Activated naive CD4-positive, alpha-beta T cell treated with anti-CD3 and anti-CD28 coated beads for 36 hours (primary cell): ENCODE data around the gene CT45A6. TPM values are rescaled to one million over a fixed set of nuclear protein-coding genes. Genes with fewer than 3 reads are reported as not detected.
"Not testable (repeated sequence)": the region's sequence is repeated elsewhere in the genome, so short reads cannot be mapped to it uniquely, and the experiment has no call there.

ENCODE experiments used
- CTCF ChIA-PET: fragments of 350-600 bp; sonication (Branson Sonifier 250); formaldehyde crosslinking; loops from one replicate; lab custom pipeline; 2021; ENCODE audit warnings: antibody characterized with exemption; lab: Charles Lee
- DNase-seq: peaks from one replicate; pipeline ENCODE4 v3.0.0-alpha.2; 2020
- H3K27ac Mint-ChIP-seq: one replicate; pipeline ENCODE4 v1.8.0; 2021; ENCODE audit warnings: mild to moderate bottlenecking, mixed read lengths
- H3K27me3 Mint-ChIP-seq: one replicate; pipeline ENCODE4 v1.8.0; 2021; ENCODE audit warnings: low read depth, mixed read lengths
- H3K36me3 Mint-ChIP-seq: one replicate; pipeline ENCODE4 v1.8.0; 2021; ENCODE audit warnings: low read depth, mixed read lengths
- H3K4me1 Mint-ChIP-seq: one replicate; pipeline ENCODE4 v1.8.0; 2021; ENCODE audit warnings: low read depth, mixed read lengths
- H3K4me3 Mint-ChIP-seq: one replicate; pipeline ENCODE4 v1.8.0; 2021; ENCODE audit warnings: mild to moderate bottlenecking, moderate library complexity, mixed read lengths
- H3K9me3 Mint-ChIP-seq: one replicate; pipeline ENCODE4 v1.8.0; 2021; ENCODE audit warnings: mixed read lengths
- intact Hi-C: fragments of 100-400 bp; cut with micrococcal nuclease; formaldehyde crosslinking; loops from one replicate; pipeline ENCODE4 v1.15.1; 2023
- total RNA-seq, 2 experiments: library from RNA; stranded (reverse); gene quantifications; one replicate each; pipeline ENCODE4 v1.2.3, GENCODE V29; 2021

Gene CT45A6
- total RNA-seq: not detected

GRCh38 chrX:135802687-135803086 is at the start of gene CT45A6:
Gene CT45A6 (minus strand): TSS chrX:135802787. CDS start chrX:135798993, 3,794 bp downstream.
- DNase-seq, H3K9me3 Mint-ChIP-seq, intact Hi-C loops, CTCF ChIA-PET, H3K4me1 Mint-ChIP-seq, H3K27ac Mint-ChIP-seq, H3K27me3 Mint-ChIP-seq, H3K4me3 Mint-ChIP-seq, H3K36me3 Mint-ChIP-seq: not testable (repeated sequence)

DNA sequence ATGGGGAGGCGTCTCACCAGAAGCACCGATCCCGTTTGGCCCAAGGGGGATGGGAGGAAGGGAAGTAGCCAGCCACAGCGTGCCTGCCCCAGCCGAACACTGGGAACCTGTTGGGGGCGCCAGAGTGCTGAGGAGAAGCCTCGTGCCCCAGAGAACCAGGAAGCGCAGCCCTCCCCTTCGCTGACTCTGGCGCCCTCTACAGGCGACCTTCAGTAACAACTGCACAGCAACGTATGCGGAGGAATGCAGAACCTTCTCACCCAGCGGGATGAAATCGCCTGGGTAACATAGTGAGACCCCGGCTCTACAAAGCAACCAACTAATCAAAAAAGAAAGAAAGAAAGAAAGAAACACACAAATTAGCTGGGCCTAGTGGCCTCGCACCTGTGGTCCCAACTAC is 34.6 kb upstream of the CT45A6 start, which contains the start of gene CT45A7:
CT45A7 (minus strand) TSS at position 101 of the 400 bp plus-strand sequence. CDS start 3,747 bp downstream, outside the sequence.
- CTCF ChIA-PET, H3K27me3 Mint-ChIP-seq, intact Hi-C loops, H3K4me1 Mint-ChIP-seq, H3K36me3 Mint-ChIP-seq, H3K27ac Mint-ChIP-seq, H3K9me3 Mint-ChIP-seq, H3K4me3 Mint-ChIP-seq, DNase-seq: not testable (repeated sequence)

DNA sequence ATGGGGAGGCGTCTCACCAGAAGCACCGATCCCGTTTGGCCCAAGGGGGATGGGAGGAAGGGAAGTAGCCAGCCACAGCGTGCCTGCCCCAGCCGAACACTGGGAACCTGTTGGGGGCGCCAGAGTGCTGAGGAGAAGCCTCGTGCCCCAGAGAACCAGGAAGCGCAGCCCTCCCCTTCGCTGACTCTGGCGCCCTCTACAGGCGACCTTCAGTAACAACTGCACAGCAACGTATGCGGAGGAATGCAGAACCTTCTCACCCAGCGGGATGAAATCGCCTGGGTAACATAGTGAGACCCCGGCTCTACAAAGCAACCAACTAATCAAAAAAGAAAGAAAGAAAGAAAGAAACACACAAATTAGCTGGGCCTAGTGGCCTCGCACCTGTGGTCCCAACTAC is 17.3 kb upstream of the CT45A6 start, which contains the start of gene CT45A2:
CT45A2 (minus strand) TSS at position 101 of the 400 bp plus-strand sequence. CDS start 3,747 bp downstream, outside the sequence.
- H3K4me1 Mint-ChIP-seq, intact Hi-C loops, H3K9me3 Mint-ChIP-seq, CTCF ChIA-PET, DNase-seq, H3K27me3 Mint-ChIP-seq, H3K36me3 Mint-ChIP-seq, H3K27ac Mint-ChIP-seq, H3K4me3 Mint-ChIP-seq: not testable (repeated sequence)

DNA sequence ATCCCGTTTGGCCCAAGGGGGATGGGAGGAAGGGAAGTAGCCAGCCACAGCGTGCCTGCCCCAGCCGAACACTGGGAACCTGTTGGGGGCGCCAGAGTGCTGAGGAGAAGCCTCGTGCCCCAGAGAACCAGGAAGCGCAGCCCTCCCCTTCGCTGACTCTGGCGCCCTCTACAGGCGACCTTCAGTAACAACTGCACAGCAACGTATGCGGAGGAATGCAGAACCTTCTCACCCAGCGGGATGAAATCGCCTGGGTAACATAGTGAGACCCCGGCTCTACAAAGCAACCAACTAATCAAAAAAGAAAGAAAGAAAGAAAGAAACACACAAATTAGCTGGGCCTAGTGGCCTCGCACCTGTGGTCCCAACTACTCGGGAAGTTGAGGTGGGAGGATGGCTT is 17.2 kb downstream of the CT45A6 start, which contains the start of gene CT45A5:
CT45A5 (minus strand) TSS at position 101 of the 400 bp plus-strand sequence. CDS start 3,774 bp downstream, outside the sequence.
- DNase-seq, H3K27me3 Mint-ChIP-seq, H3K4me3 Mint-ChIP-seq, H3K4me1 Mint-ChIP-seq, H3K27ac Mint-ChIP-seq, intact Hi-C loops, H3K36me3 Mint-ChIP-seq, H3K9me3 Mint-ChIP-seq, CTCF ChIA-PET: not testable (repeated sequence)

GRCh38 chrX:135768091-135768490 is 34.5 kb downstream of the CT45A6 start, which contains the start of gene CT45A3:
Gene CT45A3 (minus strand): TSS chrX:135768191. CDS start chrX:135764444, 3,747 bp downstream.
- H3K36me3 Mint-ChIP-seq, H3K9me3 Mint-ChIP-seq, intact Hi-C loops, DNase-seq, CTCF ChIA-PET, H3K4me3 Mint-ChIP-seq, H3K27me3 Mint-ChIP-seq, H3K4me1 Mint-ChIP-seq, H3K27ac Mint-ChIP-seq: not testable (repeated sequence)

DNA sequence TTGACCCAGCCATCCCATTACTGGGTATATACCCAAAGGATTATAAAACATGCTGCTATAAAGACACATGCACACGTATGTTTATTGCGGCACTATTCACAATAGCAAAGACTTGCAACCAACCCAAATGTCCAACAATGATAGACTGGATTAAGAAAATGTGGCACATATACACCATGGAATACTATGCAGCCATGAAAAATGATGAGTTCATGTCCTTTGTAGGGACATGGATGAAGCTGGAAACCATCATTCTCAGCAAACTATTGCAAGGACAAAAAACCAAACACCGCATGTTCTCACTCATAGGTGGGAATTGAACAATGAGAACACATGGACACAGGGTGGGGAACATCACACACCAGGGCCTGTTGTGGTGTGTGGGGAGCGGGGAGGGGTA is 57.8 kb downstream of the CT45A6 start:
- intact Hi-C loops, H3K4me3 Mint-ChIP-seq, DNase-seq, CTCF ChIA-PET, H3K27ac Mint-ChIP-seq, H3K36me3 Mint-ChIP-seq, H3K27me3 Mint-ChIP-seq, H3K4me1 Mint-ChIP-seq, H3K9me3 Mint-ChIP-seq: not testable (repeated sequence)

Other genes with a start within 250 kb of the CT45A6 start
- gene CT45A1, start 89.1 kb downstream of the CT45A6 start, total RNA-seq: not detected
- not detected for gene CT45A3, start 34.6 kb downstream of the CT45A6 start, total RNA-seq
- not detected for gene CT45A5, start 17.3 kb downstream of the CT45A6 start, total RNA-seq
- gene CT45A2, start 17.2 kb upstream of the CT45A6 start, total RNA-seq: not detected
- not detected for gene CT45A7, start 34.5 kb upstream of the CT45A6 start, total RNA-seq
- not detected for gene CT45A8, start 51.8 kb upstream of the CT45A6 start, total RNA-seq
- not detected for gene CT45A9, start 69.0 kb upstream of the CT45A6 start, total RNA-seq
- gene CT45A10, start 90.7 kb upstream of the CT45A6 start, total RNA-seq: not detected
- not detected for gene SAGE1, start 90.9 kb upstream of the CT45A6 start, total RNA-seq
- 10 to 100 TPM; 17.0 to 17.1 TPM for gene MMGT1, start 171.2 kb upstream of the CT45A6 start, total RNA-seq
- gene SLC9A6, start 182.6 kb upstream of the CT45A6 start, total RNA-seq: 10 to 100 TPM in 1 of 2 experiments, 1 to 10 TPM in 1; 9.7 to 10.0 TPM